ENCODE results near the gene MTA2.

MTA2 gene

GRCh38 chr11:62556108-62556874, 45.4 kb downstream of the MTA2 start (continued):
- TF ChIP-seq ZNF394 (tag by site-specific recombination; IDR thresholded peaks at IDR 0.05; ENCODE audit: borderline replicate concordance): peak; percentile 23; the same call in 1 of the 2 replicates
- TF ChIP-seq, protein P1, sequence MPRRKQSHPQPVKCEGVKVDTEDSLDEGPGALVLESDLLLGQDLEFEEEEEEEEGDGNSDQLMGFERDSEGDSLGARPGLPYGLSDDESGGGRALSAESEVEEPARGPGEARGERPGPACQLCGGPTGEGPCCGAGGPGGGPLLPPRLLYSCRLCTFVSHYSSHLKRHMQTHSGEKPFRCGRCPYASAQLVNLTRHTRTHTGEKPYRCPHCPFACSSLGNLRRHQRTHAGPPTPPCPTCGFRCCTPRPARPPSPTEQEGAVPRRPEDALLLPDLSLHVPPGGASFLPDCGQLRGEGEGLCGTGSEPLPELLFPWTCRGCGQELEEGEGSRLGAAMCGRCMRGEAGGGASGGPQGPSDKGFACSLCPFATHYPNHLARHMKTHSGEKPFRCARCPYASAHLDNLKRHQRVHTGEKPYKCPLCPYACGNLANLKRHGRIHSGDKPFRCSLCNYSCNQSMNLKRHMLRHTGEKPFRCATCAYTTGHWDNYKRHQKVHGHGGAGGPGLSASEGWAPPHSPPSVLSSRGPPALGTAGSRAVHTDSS (tag by site-specific recombination; IDR thresholded peaks at IDR 0.05): no peak
- TF ChIP-seq ZXDB (tag by site-specific recombination; IDR thresholded peaks at IDR 0.05): peak; percentile 87
- peak; percentile 46; the same call in 1 of the 2 replicates for TF ChIP-seq ZNF24 (tag by site-specific recombination; IDR thresholded peaks at IDR 0.05)
- TF ChIP-seq, protein P2, sequence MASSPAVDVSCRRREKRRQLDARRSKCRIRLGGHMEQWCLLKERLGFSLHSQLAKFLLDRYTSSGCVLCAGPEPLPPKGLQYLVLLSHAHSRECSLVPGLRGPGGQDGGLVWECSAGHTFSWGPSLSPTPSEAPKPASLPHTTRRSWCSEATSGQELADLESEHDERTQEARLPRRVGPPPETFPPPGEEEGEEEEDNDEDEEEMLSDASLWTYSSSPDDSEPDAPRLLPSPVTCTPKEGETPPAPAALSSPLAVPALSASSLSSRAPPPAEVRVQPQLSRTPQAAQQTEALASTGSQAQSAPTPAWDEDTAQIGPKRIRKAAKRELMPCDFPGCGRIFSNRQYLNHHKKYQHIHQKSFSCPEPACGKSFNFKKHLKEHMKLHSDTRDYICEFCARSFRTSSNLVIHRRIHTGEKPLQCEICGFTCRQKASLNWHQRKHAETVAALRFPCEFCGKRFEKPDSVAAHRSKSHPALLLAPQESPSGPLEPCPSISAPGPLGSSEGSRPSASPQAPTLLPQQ (tag by site-specific recombination; IDR thresholded peaks at IDR 0.05): peak; percentile 47; the same call in 1 of the 2 replicates
- TF ChIP-seq GFI1B (tag by site-specific recombination; IDR thresholded peaks at IDR 0.05): no peak
- TF ChIP-seq REPIN1 (tag by site-specific recombination; IDR thresholded peaks at IDR 0.05; ENCODE audit: low read depth): no peak
- peak; percentile 86 for TF ChIP-seq ZNF600 (tag by site-specific recombination; IDR thresholded peaks at IDR 0.05)
- peak; percentile 54; the same call in 1 of the 2 replicates for TF ChIP-seq ZBTB20 (tag by site-specific recombination; IDR thresholded peaks at IDR 0.05)
- peak; percentile 71 for TF ChIP-seq ZNF341 (tag by site-specific recombination; IDR thresholded peaks at IDR 0.05; ENCODE audit: low read depth)
- TF ChIP-seq ZNF629 (tag by site-specific recombination; IDR thresholded peaks at IDR 0.05): peak; percentile 47; the same call in 1 of the 2 replicates
- peak; percentile 51; the same call in 1 of the 2 replicates for TF ChIP-seq ZNF76 (tag by site-specific recombination; IDR thresholded peaks at IDR 0.05; ENCODE audit: borderline replicate concordance, low read depth)
- TF ChIP-seq GLIS1 (tag by site-specific recombination; IDR thresholded peaks at IDR 0.05): peak; percentile 62
- TF ChIP-seq KLF7 (tag by site-specific recombination; IDR thresholded peaks at IDR 0.05; ENCODE audit: borderline replicate concordance): no peak
- TF ChIP-seq, protein P3, sequence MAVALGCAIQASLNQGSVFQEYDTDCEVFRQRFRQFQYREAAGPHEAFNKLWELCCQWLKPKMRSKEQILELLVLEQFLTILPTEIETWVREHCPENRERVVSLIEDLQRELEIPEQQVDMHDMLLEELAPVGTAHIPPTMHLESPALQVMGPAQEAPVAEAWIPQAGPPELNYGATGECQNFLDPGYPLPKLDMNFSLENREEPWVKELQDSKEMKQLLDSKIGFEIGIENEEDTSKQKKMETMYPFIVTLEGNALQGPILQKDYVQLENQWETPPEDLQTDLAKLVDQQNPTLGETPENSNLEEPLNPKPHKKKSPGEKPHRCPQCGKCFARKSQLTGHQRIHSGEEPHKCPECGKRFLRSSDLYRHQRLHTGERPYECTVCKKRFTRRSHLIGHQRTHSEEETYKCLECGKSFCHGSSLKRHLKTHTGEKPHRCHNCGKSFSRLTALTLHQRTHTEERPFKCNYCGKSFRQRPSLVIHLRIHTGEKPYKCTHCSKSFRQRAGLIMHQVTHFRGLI (tag by site-specific recombination; IDR thresholded peaks at IDR 0.05): peak; percentile 68; the same call in 1 of the 2 replicates
- peak; percentile 98 for TF ChIP-seq PRDM10 (tag by site-specific recombination; IDR thresholded peaks at IDR 0.05)
- 0 out of 2 replicates have a peak, but pooled peaks have one; percentile 34 for TF ChIP-seq KLF1 (tag by site-specific recombination; IDR thresholded peaks at IDR 0.05)
- TF ChIP-seq SP2 (tag by site-specific recombination; IDR thresholded peaks at IDR 0.05): peak; percentile 56
- TF ChIP-seq IKZF3 (tag by site-specific recombination; IDR thresholded peaks at IDR 0.05): peak; percentile 93
- TF ChIP-seq HOXD13 (CRISPR knock-in tag; IDR thresholded peaks at IDR 0.05; ENCODE audit: borderline replicate concordance): no peak
- peak; percentile 88 for TF ChIP-seq GLIS2 (tag by site-specific recombination; IDR thresholded peaks at IDR 0.05)
- 0 out of 2 replicates have a peak, but pooled peaks have one; percentile 18 for TF ChIP-seq ZNF324 (tag by site-specific recombination; IDR thresholded peaks at IDR 0.05)
- TF ChIP-seq ZNF335 (tag by site-specific recombination; conservative IDR thresholded peaks at IDR 0.05): peak; percentile 30; the same call in 1 of the 2 replicates
- no peak for TF ChIP-seq ZNF280C (tag by site-specific recombination; IDR thresholded peaks at IDR 0.05)
- peak; percentile 3; the same call in 1 of the 2 replicates for TF ChIP-seq WT1 (tag by site-specific recombination; IDR thresholded peaks at IDR 0.05)
- TF ChIP-seq ZNF785 (tag by site-specific recombination; IDR thresholded peaks at IDR 0.05): no peak
- TF ChIP-seq SP3 (tag by site-specific recombination; IDR thresholded peaks at IDR 0.05): peak; percentile 58
- TF ChIP-seq ZNF132 (tag by site-specific recombination; IDR thresholded peaks at IDR 0.05; ENCODE audit: borderline replicate concordance): no peak
- TF ChIP-seq ZNF211 (tag by site-specific recombination; IDR thresholded peaks at IDR 0.05; ENCODE audit: low read depth): no peak

Measured in HEK293 (cell line).